ENCODE results near the gene TRABD2B.

The TRABD2B gene

GRCh38 chr1:47903723-47904122, 93.5 kb downstream of the TRABD2B start:
- no peak for DNase-seq

GRCh38 chr1:47901001-47901575, 96.1 kb downstream of the TRABD2B start:
- DNase-seq, result no peak

GRCh38 chr1:47898133-47898845, 98.9 kb downstream of the TRABD2B start:
- DNase-seq, result no peak

GRCh38 chr1:47895279-47896125, 101.7 kb downstream of the TRABD2B start:
- DNase-seq, result no peak

DNA sequence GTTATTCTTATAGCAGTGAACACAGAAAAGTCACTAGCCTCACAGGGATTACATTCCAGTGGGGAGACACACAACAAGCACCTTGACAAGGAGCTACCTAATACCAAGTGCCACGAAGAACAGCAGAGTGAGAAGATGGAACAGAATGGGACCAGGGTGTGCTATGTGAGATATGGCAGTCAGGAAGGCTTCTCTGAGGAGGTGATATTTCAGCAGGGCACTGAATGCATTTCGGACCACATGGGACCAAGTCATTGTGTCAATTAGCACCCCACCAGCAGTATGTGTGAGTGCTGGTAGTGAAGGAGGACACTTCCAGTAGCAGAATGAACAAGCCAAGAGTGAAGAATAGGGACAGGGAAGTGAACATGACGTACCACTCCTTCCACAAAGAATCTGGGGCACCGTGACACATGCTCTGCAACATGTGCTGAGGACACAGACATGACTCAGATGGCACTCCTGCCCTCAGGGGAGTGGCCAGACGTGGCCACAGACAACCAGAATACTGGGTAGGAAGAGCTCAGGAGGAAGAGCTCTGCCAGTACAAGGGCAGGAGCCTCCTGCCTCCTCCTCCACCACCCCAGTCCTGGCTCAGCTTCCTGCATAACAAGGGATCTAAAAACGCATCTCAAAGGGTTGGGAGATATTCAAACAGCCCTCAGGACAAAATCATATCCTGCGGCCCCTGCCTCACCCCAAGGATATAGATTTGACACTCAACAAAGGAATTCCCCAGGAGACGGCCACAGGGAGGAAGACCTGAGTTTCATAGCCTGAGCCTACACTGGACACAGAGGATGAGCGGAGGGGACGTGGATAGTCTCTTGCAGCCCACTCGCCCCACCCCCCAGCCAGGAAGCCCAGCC, 102.5 kb downstream of the TRABD2B start:
- DNase-seq, result no peak

DNA sequence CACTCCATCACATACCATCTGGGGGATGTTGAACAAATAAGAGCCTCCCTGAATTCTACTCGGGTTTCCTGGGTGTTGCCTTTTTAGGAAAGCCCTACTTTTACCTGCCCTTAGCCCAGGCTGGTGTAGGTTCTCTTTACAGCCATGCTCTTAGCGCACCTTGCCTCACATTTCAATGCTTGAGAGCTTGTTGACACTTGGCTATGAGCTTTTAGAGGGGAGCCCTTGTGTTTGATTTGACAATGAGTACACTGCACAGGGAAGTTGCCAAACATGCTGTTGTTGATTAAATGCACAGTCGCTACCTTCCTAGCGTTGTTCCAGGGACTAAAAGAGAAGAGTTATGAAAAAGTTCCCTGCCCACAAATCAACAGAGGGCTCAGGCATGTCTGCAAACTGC, 103.8 kb downstream of the TRABD2B start:
- DNase-seq, result no peak

DNA sequence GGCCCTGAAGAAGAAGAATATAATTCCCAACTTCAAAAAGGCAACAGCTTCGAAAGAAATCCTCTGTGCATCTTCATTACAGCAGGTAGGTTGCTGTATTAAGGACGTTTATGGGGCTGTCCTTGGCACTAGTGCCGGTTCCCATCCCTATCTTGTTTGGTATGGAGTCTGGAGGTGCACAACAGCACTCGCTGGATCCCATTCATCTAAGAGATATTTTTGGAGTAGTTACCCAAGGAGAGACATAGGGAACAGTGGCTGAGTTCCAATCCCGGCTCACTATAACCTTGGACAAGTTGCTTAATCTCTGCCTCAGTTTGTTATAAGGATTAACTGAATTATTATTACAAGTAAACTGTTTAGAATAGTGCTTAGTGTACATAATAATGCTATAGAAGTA, 106.4 kb downstream of the TRABD2B start:
- DNase-seq, result no peak

- no peak for DNase-seq
Observed at GRCh38 chr1:47888294-47888629, 108.9 kb downstream of the TRABD2B start.

GRCh38 chr1:47887475-47888293, 109.5 kb downstream of the TRABD2B start:
- no peak for DNase-seq

DNA sequence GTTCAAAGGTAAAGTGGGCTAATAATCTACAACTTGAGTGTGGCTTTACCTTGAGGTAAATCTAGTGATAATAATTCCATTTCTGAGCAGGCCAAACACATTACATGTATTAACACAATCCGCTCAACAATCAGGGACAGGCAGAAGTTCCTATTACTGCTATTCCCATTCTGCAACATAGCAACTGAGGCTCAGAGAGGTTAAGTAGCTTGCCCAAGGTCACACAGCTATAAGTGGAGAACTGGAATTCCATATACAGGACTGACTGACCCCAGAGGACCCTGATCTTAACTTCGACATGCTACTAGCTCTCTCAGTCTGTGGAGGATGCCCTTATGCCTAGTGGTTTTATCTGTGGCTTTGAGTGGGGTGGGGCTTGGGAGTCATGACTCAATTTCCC, 110.1 kb downstream of the TRABD2B start:
- no peak for DNase-seq

- DNase-seq, result no peak
Observed at GRCh38 chr1:47886141-47886540, 111.0 kb downstream of the TRABD2B start.

DNA sequence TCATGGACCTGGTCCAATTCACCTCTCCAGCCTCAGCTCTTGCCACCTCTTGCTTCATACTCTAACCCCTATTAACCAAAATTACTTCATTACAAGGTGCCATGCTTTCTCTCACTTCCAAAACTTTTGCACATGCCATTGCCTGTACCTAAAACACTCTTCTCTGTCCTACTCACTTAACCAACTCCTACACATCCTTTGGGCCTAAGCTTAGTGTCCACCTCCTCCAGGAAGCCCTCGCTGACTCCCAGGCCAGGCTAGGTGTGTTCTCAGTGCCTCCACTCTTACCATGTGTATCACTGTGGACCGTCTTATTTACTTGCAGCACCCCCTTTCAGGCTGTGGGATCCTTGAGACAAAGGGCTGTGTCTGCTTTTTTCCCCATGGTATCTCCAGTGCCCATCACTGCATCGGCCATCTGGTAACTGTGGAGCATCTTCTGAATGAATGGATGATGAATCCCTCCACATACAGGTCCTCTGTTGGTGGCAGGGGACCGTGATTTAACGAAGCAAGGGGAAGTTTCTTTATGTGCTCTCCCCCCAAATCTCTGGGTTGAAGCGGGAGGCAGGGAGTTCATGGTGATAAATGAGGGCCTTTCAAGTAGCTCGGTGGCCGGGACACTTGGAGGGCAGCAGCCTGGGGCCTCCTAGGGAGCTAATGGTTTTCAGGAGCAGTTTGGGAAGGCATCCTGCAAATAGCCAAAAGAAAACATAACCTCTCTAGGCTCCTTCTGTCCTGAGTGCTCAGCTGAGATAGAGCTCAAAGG, 111.9 kb downstream of the TRABD2B start:
- no peak for DNase-seq

GRCh38 chr1:47883963-47884362, 113.2 kb downstream of the TRABD2B start:
- DNase-seq, result no peak

- DNase-seq, result no peak
Observed at GRCh38 chr1:47881505-47882442, 115.4 kb downstream of the TRABD2B start.

DNA sequence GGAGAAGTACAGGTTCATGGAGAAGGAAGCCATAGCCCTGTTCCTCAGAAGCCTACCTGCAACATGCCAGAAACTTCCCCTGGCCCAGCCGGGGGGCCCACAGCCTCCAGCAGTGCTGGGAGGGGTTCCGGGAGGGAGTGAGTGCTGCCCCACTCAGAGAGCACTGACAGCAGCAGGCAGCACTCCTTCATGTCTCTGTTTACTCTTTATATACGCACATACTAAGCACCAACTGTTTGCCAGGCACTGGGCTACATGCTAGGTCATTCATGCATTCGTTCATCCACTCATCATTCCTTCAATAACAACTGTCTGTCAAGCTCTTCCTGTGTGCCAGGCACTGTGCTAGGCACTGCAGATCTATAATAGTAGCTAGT, 120.6 kb downstream of the TRABD2B start:
- no peak for DNase-seq

DNA sequence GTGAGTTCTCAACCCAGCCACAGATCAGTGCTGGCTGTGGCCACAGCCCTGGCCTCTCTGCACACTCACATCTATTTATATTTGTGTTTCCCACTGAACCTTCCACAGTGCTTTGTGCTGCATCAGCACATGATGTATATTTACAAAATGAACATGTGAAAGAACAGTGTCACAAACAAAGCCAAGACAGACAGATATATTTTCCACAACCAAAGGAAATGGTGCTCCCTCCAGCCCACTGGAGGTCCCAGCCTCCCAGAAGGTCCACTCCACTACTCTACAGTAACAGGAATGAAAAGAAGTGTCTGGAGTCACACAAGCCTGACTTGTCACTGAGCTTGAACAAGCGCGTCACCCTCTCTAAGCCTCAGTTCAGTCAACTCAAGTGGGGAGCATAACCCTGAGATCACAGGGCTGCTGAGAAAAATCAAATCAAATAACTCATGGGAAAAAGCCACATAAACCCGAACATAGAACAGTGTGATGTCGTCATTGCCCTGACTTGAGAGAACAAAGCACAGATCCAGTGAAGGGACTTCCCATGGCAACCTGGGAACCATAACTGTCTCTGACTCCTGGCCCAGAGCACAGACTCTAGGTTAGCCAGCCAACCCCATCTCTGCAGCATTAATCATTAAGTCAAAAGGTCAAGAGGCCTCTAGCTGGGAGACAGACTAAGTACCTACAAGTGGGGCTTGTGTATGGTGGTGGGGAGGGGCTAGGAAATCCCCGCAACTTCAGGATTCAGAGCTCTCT, 121.2 kb downstream of the TRABD2B start:
- DNase-seq, result no peak

DNA sequence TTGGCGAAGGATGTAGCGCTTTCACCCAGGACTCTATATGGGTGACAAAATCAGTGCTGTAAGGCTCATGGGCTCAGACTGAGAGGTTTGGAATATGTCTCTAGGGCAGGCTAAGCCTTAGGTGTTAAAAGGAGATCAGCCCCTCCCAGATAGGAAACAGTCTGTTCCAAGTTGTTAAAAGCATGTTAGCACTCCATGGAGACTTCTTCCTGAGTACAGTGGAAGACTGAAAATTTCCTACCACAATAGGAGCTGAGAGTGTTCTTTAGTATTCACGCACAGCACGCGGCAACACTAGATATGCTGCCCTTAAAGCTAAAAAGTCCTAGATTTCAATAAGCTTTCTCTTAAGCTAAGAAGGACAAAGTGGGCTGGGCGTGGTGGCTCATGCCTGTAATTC, 122.1 kb downstream of the TRABD2B start:
- DNase-seq, result no peak

- no peak for DNase-seq
Observed at GRCh38 chr1:47873337-47873736, 123.8 kb downstream of the TRABD2B start.

- DNase-seq, result no peak
Observed at GRCh38 chr1:47872886-47873285, 124.3 kb downstream of the TRABD2B start.

Measured in activated CD4-positive, alpha-beta T cell treated with anti-CD3 and anti-CD28 coated beads, Interleukin-10, Interleukin-2, amounts not matched to agents 100 ng/mL and 50 ng/mL, durations not matched to agents 16 hours and 8 hours (primary cell).